Neutrophil (primary cell): Measurements from ENCODE around the gene PCSK6.

Experiments
- H3K27ac ChIP-seq: fragments of 200-600 bp; sonication (generic); 2 replicates; pipeline ENCODE4 v1.5.1; 2016; ENCODE audit warnings: mild to moderate bottlenecking, moderate library complexity
- H3K27me3 ChIP-seq: fragments of 200-600 bp; sonication (generic); 2 replicates; pipeline ENCODE4 v1.6.0; 2016; ENCODE audit warnings: mild to moderate bottlenecking
- H3K36me3 ChIP-seq: fragments of 200-600 bp; sonication (generic); 2 replicates; pipeline ENCODE4 v1.5.1; 2017
- H3K4me1 ChIP-seq, 2 experiments: fragments of 200-600 bp in 1 of 2; sonication (generic) in 1 of 2; 1 replicate in 1 of 2; 2 replicates in 1 of 2; pipeline versions ENCODE4 v1.5.1 to v1.6.1; 2013 to 2016; ENCODE audit warnings: low read depth in 1 of 2, low read length in 1 of 2, mild to moderate bottlenecking in 1 of 2, moderate library complexity in 1 of 2; ENCODE audit not compliant: control insufficient read depth in 1 of 2, insufficient read depth in 1 of 2
- H3K4me3 ChIP-seq, 2 experiments: fragments of 200-600 bp in 1 of 2; sonication (generic) in 1 of 2; 1 replicate in 1 of 2; 2 replicates in 1 of 2; pipeline ENCODE4 v1.5.1; 2013 to 2016; ENCODE audit warnings: low read depth in 1 of 2, low read length in 1 of 2, mild to moderate bottlenecking in 1 of 2, moderate library complexity in 1 of 2
- H3K9me3 ChIP-seq: fragments of 200-600 bp; sonication (generic); 2 replicates; pipeline ENCODE4 v1.5.1; 2016
- TF ChIP-seq, protein P1 (sequence below): fragments of 200-600 bp; sonication (generic); IDR thresholded peaks from 2 replicates; pipeline ENCODE4 v1.5.1; 2016; ENCODE audit warnings: antibody characterized with exemption

PCSK6 gene

GRCh38 chr15:101369676-101370075, 119.8 kb downstream of the PCSK6 start:
- Histone ChIP-seq H3K9me3 (no peaks in the 10 kb centered on the region), H3K36me3 (no peaks in the 10 kb centered on the region), H3K27ac (no peak overlapping the region), H3K27me3 (peaks cover 38% of the 10 kb centered on the region), H3K4me3 (no peak overlapping the region), H3K4me1 (no peaks in the 10 kb centered on the region)
- TF ChIP-seq, protein P1, sequence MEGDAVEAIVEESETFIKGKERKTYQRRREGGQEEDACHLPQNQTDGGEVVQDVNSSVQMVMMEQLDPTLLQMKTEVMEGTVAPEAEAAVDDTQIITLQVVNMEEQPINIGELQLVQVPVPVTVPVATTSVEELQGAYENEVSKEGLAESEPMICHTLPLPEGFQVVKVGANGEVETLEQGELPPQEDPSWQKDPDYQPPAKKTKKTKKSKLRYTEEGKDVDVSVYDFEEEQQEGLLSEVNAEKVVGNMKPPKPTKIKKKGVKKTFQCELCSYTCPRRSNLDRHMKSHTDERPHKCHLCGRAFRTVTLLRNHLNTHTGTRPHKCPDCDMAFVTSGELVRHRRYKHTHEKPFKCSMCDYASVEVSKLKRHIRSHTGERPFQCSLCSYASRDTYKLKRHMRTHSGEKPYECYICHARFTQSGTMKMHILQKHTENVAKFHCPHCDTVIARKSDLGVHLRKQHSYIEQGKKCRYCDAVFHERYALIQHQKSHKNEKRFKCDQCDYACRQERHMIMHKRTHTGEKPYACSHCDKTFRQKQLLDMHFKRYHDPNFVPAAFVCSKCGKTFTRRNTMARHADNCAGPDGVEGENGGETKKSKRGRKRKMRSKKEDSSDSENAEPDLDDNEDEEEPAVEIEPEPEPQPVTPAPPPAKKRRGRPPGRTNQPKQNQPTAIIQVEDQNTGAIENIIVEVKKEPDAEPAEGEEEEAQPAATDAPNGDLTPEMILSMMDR, result no peak

GRCh38 chr15:101368861-101369642, 120.5 kb downstream of the PCSK6 start:
- no peak overlapping the region for H3K27ac ChIP-seq
- TF ChIP-seq, protein P1, result no peak
- H3K4me3 ChIP-seq, result no peak overlapping the region
- no peaks in the 10 kb centered on the region for H3K9me3 ChIP-seq
- H3K36me3 ChIP-seq, result no peaks in the 10 kb centered on the region
- H3K27me3 ChIP-seq, result peaks cover 31% of the 10 kb centered on the region
- H3K4me1 ChIP-seq, result no peaks in the 10 kb centered on the region

- Histone ChIP-seq H3K4me1 (no peaks in the 10 kb centered on the region), H3K36me3 (no peaks in the 10 kb centered on the region), H3K27me3 (peaks cover 23% of the 10 kb centered on the region), H3K4me3 (no peak overlapping the region), H3K9me3 (no peaks in the 10 kb centered on the region), H3K27ac (no peak overlapping the region)
- TF ChIP-seq, protein P1, result no peak
These were observed 121.3 kb downstream of the PCSK6 start for GRCh38 chr15:101368086-101368780.

DNA sequence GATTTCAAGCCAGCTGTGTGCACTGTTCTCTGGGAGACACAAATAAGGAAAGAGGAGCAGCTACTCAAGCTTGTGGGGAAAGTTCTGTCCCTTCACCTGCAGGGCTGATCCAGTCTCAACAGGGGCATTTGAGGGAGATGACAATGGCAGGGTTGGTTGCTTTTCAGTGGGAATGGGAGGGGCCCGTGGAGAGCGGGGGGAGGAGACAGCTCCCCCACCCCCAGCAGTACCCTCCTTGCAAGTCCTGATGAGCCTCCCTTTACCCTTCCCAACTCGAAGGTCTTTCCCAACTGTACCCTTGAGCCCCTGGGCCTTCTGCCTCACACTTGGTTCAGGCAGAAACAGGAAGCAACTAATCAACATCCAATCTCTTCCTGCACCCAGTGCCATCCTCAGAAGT, 122.7 kb downstream of the PCSK6 start:
- Histone ChIP-seq H3K36me3 (no peaks in the 10 kb centered on the region), H3K27ac (no peak overlapping the region), H3K4me3 (no peak overlapping the region), H3K4me1 (no peaks in the 10 kb centered on the region), H3K27me3 (peaks cover 9% of the 10 kb centered on the region), H3K9me3 (no peaks in the 10 kb centered on the region)
- TF ChIP-seq, protein P1, result no peak

GRCh38 chr15:101362986-101363566, 126.4 kb downstream of the PCSK6 start:
- H3K9me3 ChIP-seq, result no peaks in the 10 kb centered on the region
- H3K36me3 ChIP-seq, result no peaks in the 10 kb centered on the region
- TF ChIP-seq, protein P1, result no peak
- no peak overlapping the region for H3K4me3 ChIP-seq
- H3K27me3 ChIP-seq, result peaks cover 4% of the 10 kb centered on the region
- H3K4me1 ChIP-seq, result no peaks in the 10 kb centered on the region
- no peak overlapping the region for H3K27ac ChIP-seq
